Mucosa of rectum (tissue), 2 donors: ENCODE data around the gene OR51Q1.

Source experiments
- H3K27ac ChIP-seq, 2 donors: one replicate each; pipeline ENCODE4 v1.7.0; 2013; ENCODE audit warnings: inconsistent platforms in 2 of 2, low read depth in 2 of 2, low read length in 2 of 2
- H3K27me3 ChIP-seq, 2 donors: one replicate each; pipeline ENCODE4 v1.7.0; 2013; ENCODE audit warnings: low read length in 2 of 2; ENCODE audit not compliant: control insufficient read depth in 2 of 2, insufficient read depth in 2 of 2
- H3K36me3 ChIP-seq, 2 donors: one replicate each; pipeline ENCODE4 v1.7.0; 2013; ENCODE audit warnings: low read length in 2 of 2; ENCODE audit not compliant: control insufficient read depth in 2 of 2, insufficient read depth in 2 of 2
- H3K4me1 ChIP-seq, 2 donors: one replicate each; pipeline ENCODE4 v1.7.0; 2013; ENCODE audit warnings: low read length in 2 of 2, mild to moderate bottlenecking in 1 of 2; ENCODE audit not compliant: control insufficient read depth in 2 of 2, insufficient read depth in 2 of 2
- H3K4me3 ChIP-seq, 2 donors: one replicate each; pipeline ENCODE4 v1.7.0; 2013; ENCODE audit warnings: low read length in 2 of 2
- H3K9ac ChIP-seq, 2 donors: one replicate each; pipeline ENCODE4 v1.7.0; 2013; ENCODE audit warnings: low read length in 2 of 2, low read depth in 1 of 2, mild to moderate bottlenecking in 1 of 2
- H3K9me3 ChIP-seq, 2 donors: one replicate each; pipeline ENCODE4 v1.7.0; 2013; ENCODE audit warnings: low read length in 2 of 2; ENCODE audit not compliant: control insufficient read depth in 2 of 2
- donor health status: healthy.
- donor health status: Normal muscosa, but diverticular disease.

The OR51Q1 gene

GRCh38 chr11:5443835-5444393 is 22.0 kb downstream of the OR51Q1 start:
- Histone ChIP-seq H3K36me3 (no peaks in the 10 kb centered on the region), H3K9ac (no peak overlapping the region), H3K4me1 (no peaks in the 10 kb centered on the region), H3K4me3 (no peak overlapping the region), H3K27ac (no peak overlapping the region), H3K27me3 (no peaks in the 10 kb centered on the region), H3K9me3 (no peaks in the 10 kb centered on the region)

GRCh38 chr11:5449023-5449422 is 27.1 kb downstream of the OR51Q1 start, which contains the start of gene OR51I2:
OR51I2 (plus strand) TSS chr11:5449323; CDS start chr11:5453489, 4,166 bp downstream.
- H3K36me3 ChIP-seq = no peaks in the 10 kb centered on the region
- H3K27ac ChIP-seq = no peak within 1 kb of the TSS
- no peak within 1 kb of the TSS for H3K4me3 ChIP-seq
- no peaks in the 10 kb centered on the region for H3K4me1 ChIP-seq
- H3K9me3 ChIP-seq = no peaks in the 10 kb centered on the region
- H3K27me3 ChIP-seq = no peaks in the 10 kb centered on the region
- H3K9ac ChIP-seq = no peak within 1 kb of the TSS

- Histone ChIP-seq H3K27ac (no peak overlapping the region), H3K36me3 (no peaks in the 10 kb centered on the region), H3K9ac (no peak overlapping the region), H3K4me1 (no peaks in the 10 kb centered on the region), H3K4me3 (no peak overlapping the region), H3K27me3 (no peaks in the 10 kb centered on the region), H3K9me3 (no peaks in the 10 kb centered on the region)
Measured at GRCh38 chr11:5449432-5449831, 27.5 kb downstream of the OR51Q1 start.

GRCh38 chr11:5460983-5461621 is 39.2 kb downstream of the OR51Q1 start:
- H3K9me3 ChIP-seq = no peaks in the 10 kb centered on the region
- H3K27me3 ChIP-seq = no peaks in the 10 kb centered on the region
- no peak overlapping the region for H3K4me3 ChIP-seq
- no peaks in the 10 kb centered on the region for H3K36me3 ChIP-seq
- no peak overlapping the region for H3K27ac ChIP-seq
- H3K9ac ChIP-seq = no peak overlapping the region
- no peaks in the 10 kb centered on the region for H3K4me1 ChIP-seq

GRCh38 chr11:5467527-5467926 is 45.6 kb downstream of the OR51Q1 start:
- no peaks in the 10 kb centered on the region for H3K9me3 ChIP-seq
- no peaks in the 10 kb centered on the region for H3K4me1 ChIP-seq
- H3K9ac ChIP-seq = no peak overlapping the region
- no peak overlapping the region for H3K4me3 ChIP-seq
- no peak overlapping the region for H3K27ac ChIP-seq
- H3K36me3 ChIP-seq = no peaks in the 10 kb centered on the region
- H3K27me3 ChIP-seq = no peaks in the 10 kb centered on the region
